ENCODE data around the gene SASH1.
"Not testable (repeated sequence)": the region's sequence is repeated elsewhere in the genome, so short reads cannot be mapped to it uniquely, and the experiment has no call there.

SASH1 gene

GRCh38 chr6:148370176-148370575 lies 27.5 kb downstream of the SASH1 start:
- no peak for DNase-seq

GRCh38 chr6:148374040-148374774 lies 31.6 kb downstream of the SASH1 start:
- no peak for DNase-seq

- no peak for DNase-seq
Observed at GRCh38 chr6:148375401-148375800, 32.8 kb downstream of the SASH1 start.

DNA sequence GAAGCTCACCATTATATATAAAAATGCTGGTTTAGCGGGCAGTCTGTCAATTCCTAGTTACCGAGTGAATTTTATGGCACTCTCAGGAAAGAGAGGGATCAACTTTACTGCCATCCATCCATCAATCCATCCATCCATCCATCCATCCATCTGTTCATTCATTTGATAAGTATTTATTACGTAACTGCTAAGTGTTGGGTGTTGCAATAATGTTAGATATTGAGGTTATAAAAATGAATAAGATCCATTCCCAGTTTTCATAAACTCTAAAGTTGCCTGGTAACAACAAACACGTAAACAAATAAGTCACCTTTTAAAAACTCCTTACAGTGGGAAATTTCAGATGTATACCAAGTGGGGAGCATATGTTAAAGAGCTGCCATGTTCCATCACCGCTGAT lies 36.8 kb downstream of the SASH1 start:
- DNase-seq = no peak

- no peak for DNase-seq
Observed at GRCh38 chr6:148379966-148380713, 37.5 kb downstream of the SASH1 start.

GRCh38 chr6:148382051-148382450 lies 39.4 kb downstream of the SASH1 start:
- not testable (repeated sequence) for DNase-seq

DNA sequence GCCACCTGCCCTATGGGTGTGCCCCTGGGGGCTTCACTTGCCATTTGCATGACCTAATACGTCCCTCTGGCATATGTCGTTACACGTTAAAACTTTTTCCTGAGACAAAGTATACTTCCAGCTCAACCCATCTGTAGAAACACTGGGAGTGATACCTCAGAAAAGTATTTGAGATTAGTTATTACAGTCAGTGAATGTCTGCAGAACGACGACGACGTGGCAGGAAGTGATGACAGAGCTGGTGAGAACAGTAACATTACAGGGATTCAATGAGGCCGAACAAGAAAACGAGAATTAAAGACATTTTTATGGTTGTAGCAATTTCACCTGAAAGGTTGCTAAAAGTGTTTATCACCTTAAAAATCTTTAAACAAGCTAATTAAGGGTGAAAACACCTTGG lies 40.2 kb downstream of the SASH1 start:
- no peak for DNase-seq

GRCh38 chr6:148383658-148384368 lies 41.2 kb downstream of the SASH1 start:
- no peak for DNase-seq

GRCh38 chr6:148385379-148385778 lies 42.7 kb downstream of the SASH1 start:
- DNase-seq = no peak

- no peak for DNase-seq
Observed at GRCh38 chr6:148388521-148388920, 45.9 kb downstream of the SASH1 start.

DNA sequence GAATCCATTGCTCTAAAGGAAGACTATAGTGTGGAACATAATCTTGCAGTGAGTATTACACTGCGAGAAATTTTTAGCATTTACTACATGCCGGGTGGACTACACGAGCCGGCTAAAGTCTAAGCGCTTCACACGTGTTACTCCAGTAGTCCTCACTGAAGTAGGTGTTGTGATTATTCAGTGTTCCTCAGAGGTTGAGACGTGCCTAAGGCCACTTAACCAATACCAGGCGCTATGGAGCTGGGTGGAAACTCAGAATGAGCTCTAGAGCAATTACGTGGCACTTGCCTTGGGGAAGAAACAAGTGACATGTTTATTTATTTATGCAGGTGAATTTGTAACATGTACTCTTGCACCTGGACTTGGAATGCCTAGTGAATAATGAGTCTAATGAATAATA lies 46.4 kb downstream of the SASH1 start:
- no peak for DNase-seq

GRCh38 chr6:148389917-148390316 lies 47.3 kb downstream of the SASH1 start:
- no peak for DNase-seq

GRCh38 chr6:148392127-148392526 lies 49.5 kb downstream of the SASH1 start:
- DNase-seq = not testable (repeated sequence)

GRCh38 chr6:148392671-148393070 lies 50.0 kb downstream of the SASH1 start:
- no peak for DNase-seq

GRCh38 chr6:148395583-148396101 lies 53.0 kb downstream of the SASH1 start:
- DNase-seq = no peak

DNA sequence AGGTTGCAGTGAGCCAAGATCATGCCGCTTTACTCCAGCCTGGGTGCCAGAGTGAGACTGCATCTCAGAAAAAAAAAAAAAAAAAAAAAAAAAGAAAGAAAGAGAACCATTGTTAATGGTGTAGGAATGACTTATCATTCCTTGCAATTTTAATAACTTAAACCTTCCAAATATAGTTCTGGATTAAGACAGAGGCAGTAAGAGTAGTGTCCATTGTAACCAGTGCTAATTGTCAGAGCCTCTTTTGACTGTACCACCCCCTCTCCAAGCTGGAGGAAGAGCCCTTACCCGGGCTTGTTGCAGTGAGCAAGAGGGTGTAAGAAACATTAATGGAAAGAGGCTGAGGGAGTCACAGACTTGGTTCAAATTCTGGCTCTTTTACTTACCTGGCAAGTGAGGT lies 53.8 kb downstream of the SASH1 start:
- DNase-seq = no peak

GRCh38 chr6:148396926-148397325 lies 54.3 kb downstream of the SASH1 start:
- no peak for DNase-seq

DNA sequence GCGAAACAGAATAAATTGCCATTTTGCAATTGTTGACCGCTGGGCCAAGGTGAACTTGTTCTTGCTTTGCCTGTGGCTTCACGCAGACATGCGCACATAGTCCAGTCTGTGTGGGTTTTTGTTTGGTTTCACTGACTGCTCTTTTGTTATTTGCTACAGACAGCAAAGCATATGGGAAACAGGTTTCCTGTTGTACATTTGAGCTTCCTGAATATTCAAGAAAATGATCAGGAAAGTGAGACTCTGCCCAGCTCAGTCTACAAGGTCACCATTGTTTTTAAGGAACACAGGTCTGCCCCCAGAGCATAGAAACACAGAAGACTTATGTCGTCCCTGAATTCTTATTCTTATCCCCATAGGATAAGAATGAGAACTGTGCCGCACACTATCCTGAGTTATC lies 55.6 kb downstream of the SASH1 start:
- DNase-seq = no peak

- no peak for DNase-seq
Observed at GRCh38 chr6:148398678-148399077, 56.0 kb downstream of the SASH1 start.

GRCh38 chr6:148401571-148401970 lies 58.9 kb downstream of the SASH1 start:
- no peak for DNase-seq

DNA sequence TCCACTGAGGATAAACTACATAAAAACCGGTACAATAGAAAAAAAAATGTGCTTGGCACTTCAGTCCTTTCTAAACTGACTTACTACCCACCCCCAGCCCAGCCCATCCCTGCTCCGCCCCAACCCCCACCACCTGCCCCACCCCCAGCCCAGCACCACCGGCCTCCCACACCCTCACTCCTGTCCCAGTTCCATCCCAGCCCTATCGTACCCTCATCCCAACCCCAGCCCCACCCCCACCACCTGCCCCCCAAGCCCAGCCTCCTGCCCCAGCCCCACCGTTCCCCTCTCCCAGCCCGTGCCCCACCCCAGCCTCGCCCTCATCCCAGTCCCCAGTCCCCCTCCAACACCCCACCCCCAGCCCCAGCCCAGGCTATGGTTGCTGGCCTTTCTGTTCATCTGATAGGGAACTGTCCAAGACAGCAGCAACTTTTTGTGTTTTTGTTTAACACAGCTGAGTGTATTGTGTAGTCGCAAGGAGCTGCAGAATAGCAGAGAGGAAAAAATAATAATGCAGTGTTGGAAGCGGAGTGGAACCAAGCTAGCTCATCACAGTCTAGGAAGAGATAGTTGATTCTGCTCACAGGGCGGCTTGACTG lies 61.9 kb downstream of the SASH1 start:
- DNase-seq = no peak

DNA sequence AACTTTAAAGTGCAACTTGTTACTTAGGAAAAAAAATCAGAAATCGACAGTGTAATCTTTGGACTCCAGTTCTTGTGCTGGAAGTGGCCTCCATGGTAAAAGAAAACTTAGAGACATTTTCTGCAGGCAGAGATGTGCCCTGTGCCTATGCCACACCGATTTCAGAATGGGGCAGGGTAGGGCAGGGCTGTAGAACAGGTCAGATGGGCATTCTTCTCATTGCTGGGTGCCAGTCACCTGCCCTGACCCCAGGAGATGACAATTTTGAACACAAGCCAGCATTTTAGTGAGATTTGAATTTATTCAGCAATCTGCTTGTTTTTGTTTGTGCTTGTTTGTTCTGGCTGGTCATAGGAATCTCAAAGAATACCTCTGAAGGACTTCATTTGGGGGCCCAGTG lies 63.3 kb downstream of the SASH1 start:
- no peak for DNase-seq

All from stimulated activated CD4-positive, alpha-beta T cell treated with anti-CD3 and anti-CD28 coated beads, Interleukin-4, amount 100 ng/mL, for 4 hours (primary cell).